Heart right ventricle (tissue), 16 donors: ENCODE results near the gene MUC2. TPM values are rescaled to one million over a fixed set of nuclear protein-coding genes. Genes with fewer than 3 reads are reported as not detected.

Experiments
- ATAC-seq, 8 donors: fragments of 200-7000 bp; cut with Tn5 transposase; one replicate each; pipeline ENCODE4 v1.9.1; 2020; ENCODE audit warnings: mild to moderate bottlenecking in 8 of 8, moderate library complexity in 8 of 8, moderate number of reproducible peaks in 1 of 8
- DNase-seq, 2 donors: peaks; one replicate each; pipeline ENCODE4 v3.0.0-alpha.2; 2020
- H3K27ac ChIP-seq, 10 donors: fragments of 200-600 bp; sonication (generic) in 2 of 10; one replicate each; pipeline versions ENCODE4 v1.5.0 to v1.8.0; 2020 to 2022; ENCODE audit warnings: mild to moderate bottlenecking in 3 of 10
- H3K27me3 ChIP-seq, 7 donors: fragments of 200-600 bp; one replicate each; pipeline ENCODE4 v1.8.0; 2021 to 2022; ENCODE audit warnings: mild to moderate bottlenecking in 2 of 7
- H3K36me3 ChIP-seq, 9 donors: fragments of 200-600 bp; sonication (generic) in 1 of 9; one replicate each; pipeline versions ENCODE4 v1.5.0 to v1.8.0; 2020 to 2022; ENCODE audit warnings: mild to moderate bottlenecking in 2 of 9
- H3K4me1 ChIP-seq, 9 donors: fragments of 200-600 bp; sonication (generic) in 1 of 9; one replicate each; pipeline versions ENCODE4 v1.5.0 to v1.8.0; 2020 to 2022; ENCODE audit warnings: mild to moderate bottlenecking in 4 of 9
- H3K4me3 ChIP-seq, 10 donors: fragments of 200-600 bp; sonication (generic) in 2 of 10; one replicate each; pipeline versions ENCODE4 v1.5.0 to v1.8.0; 2020 to 2022; ENCODE audit warnings: mild to moderate bottlenecking in 7 of 10, moderate library complexity in 2 of 10
- H3K9me3 ChIP-seq, 11 donors: fragments of 200-600 bp in 10 of 11; sonication (generic) in 2 of 11; one replicate each; pipeline versions ENCODE4 v1.5.0 to v1.8.0; 2013 to 2022; ENCODE audit warnings: mild to moderate bottlenecking in 2 of 11, control low read depth in 1 of 11, moderate library complexity in 1 of 11
- CTCF ChIP-seq, 9 donors: fragments of 200-600 bp; sonication (generic) in 2 of 9; IDR thresholded peaks; one replicate each; pipeline versions ENCODE4 v1.5.0 to v1.8.0; 2021 to 2022; ENCODE audit warnings: antibody characterized with exemption in 9 of 9, mild to moderate bottlenecking in 5 of 9, moderate library complexity in 1 of 9
- WGBS, 2 donors: extraction: QIAGEN DNeasy Blood & Tissue Kit; methylation state at CpG; one replicate each; pipeline ENCODE4 v1.1.7; 2013; ENCODE audit warnings: inconsistent platforms in 1 of 2; 5-methylcytosine and 5-hydroxymethylcytosine counted together
- intact Hi-C, 10 donors: fragments of 100-400 bp; cut with DNase I; formaldehyde crosslinking; loops; one replicate each; pipeline versions ENCODE4 v1.11.1 to v1.14.2; 2022
- polyA plus RNA-seq, 2 donors: library from polyadenylated mRNA; stranded (reverse); fragments of 200-250 nt; gene quantifications; one replicate each; pipeline ENCODE4 v1.2.3, GENCODE V29; 2013
- total RNA-seq, 10 donors: library from RNA; stranded (reverse); fragmentation: NEBNext Ultra II Directional in 3 of 10; extraction: Animal tissue kit (Norgen Biotek cat#: 25700) in 3 of 10; gene quantifications; one replicate each; pipeline versions ENCODE4 v1.2.1 to v1.2.4, GENCODE V29; 2021 to 2023
- donor health status: Arrhythmogenic right ventricular cardiomyopathy.
- donor health status: ischemic (EF 13 %, LVEDD 7.1; RV severe dilation, severe dysfunction).
- donor health status: healthy with polysubstance abuse.
- donor health status: DM: no; HTN: yes; CAD: no.
- donor health status: DM: no; HTN: no; CAD: no.
- donor health status: ischemic (EF 25% LVEDD 6.9; RV normal size, moderate dysfunction).
- donor health status: ischemic (EF 25% LVEDD 5.7; RV mildly dilated, moderate dysfunction).
- donor health status: healthy.
- donor health status: DM: yes; HTN: yes; CAD: no.
- donor health status: Ischemic cardiomyopathy.
- donor health status: ischemic (EF 35%, LVEDD 5.7; RV mildly dilated, moderate dysfunction).
- donor health status: nonischemic (EF 11% LVEDD 7.7; RV severe dilation, severe dysfunction).
- donor health status: DM: yes; HTN: yes; CAD: no.
- donor health status: PGD.
- donor health status: ischemic (EF 29% LVEDD 5.4; RV normal size, mild dysfunction).
- donor health status: nonischemic (EF 23%, LVEDD 6.1; RV moderate dilation, normal function).

MUC2 gene
- total and polyA plus RNA-seq, 12 donors, result 0.03 TPM; not detected in 11

GRCh38 chr11:1060852-1061616, 13.6 kb upstream of the MUC2 start:
- H3K9me3 ChIP-seq, result peaks cover 0 to 26% (median 0%) of the 10 kb centered on the region in 11 donors
- peaks cover 0 to 13% (median 8%) of the 10 kb centered on the region in 9 donors for H3K4me1 ChIP-seq
- no peaks in the 10 kb centered on the region for H3K36me3 ChIP-seq
- intact Hi-C loops, result no loop called here
- no peak for TF ChIP-seq CTCF (IDR thresholded peaks at IDR 0.05)
- peaks cover 0 to 14% (median 2%) of the 10 kb centered on the region in 7 donors for H3K27me3 ChIP-seq
- no peak overlapping the region for H3K4me3 ChIP-seq
- ATAC-seq (peak in 6 of 8 donors; percentile 43 to 76 (median 68)), DNase-seq (peak; percentile 15 to 23)
- H3K27ac ChIP-seq, result peak overlapping the region in 2 of 10 donors; percentile 2 to 10
- 69 to 72% methylated on average over 18 of the region's 18 CpGs for WGBS, 2 donors

- intact Hi-C loops, result no loop called here
- no peak for TF ChIP-seq CTCF (IDR thresholded peaks at IDR 0.05)
- Histone ChIP-seq H3K4me3 (no peak overlapping the region), H3K36me3 (no peaks in the 10 kb centered on the region), H3K4me1 (peaks cover 0 to 13% (median 8%) of the 10 kb centered on the region in 9 donors), H3K9me3 (peaks cover 0 to 26% (median 0%) of the 10 kb centered on the region in 11 donors), H3K27ac (no peak overlapping the region), H3K27me3 (peaks cover 0 to 8% (median 0%) of the 10 kb centered on the region in 7 donors)
- no peak for DNase-seq
- 81 to 82% methylated on average over 9 of the region's 9 CpGs for WGBS, 2 donors
- no peak for ATAC-seq
Observed at GRCh38 chr11:1062075-1062820, 12.4 kb upstream of the MUC2 start.

GRCh38 chr11:1064167-1064566, 10.5 kb upstream of the MUC2 start:
- ATAC-seq, result peak in 3 of 8 donors; percentile 28 to 68 (median 34)
- no peak overlapping the region for H3K27ac ChIP-seq
- H3K9me3 ChIP-seq, result peaks cover 0 to 26% (median 0%) of the 10 kb centered on the region in 11 donors
- H3K4me1 ChIP-seq, result peaks cover 0 to 13% (median 8%) of the 10 kb centered on the region in 9 donors
- no peak overlapping the region for H3K4me3 ChIP-seq
- 31 to 37% methylated on average over 3 of the region's 3 CpGs for WGBS, 2 donors
- TF ChIP-seq CTCF (IDR thresholded peaks at IDR 0.05), result no peak
- no peak for DNase-seq
- no peaks in the 10 kb centered on the region for H3K36me3 ChIP-seq
- intact Hi-C loops, result no loop called here
- H3K27me3 ChIP-seq, result peaks cover 0 to 1% (median 0%) of the 10 kb centered on the region in 7 donors

- WGBS, 2 donors, result 87 to 91% methylated on average over 8 of the region's 8 CpGs
- H3K27me3 ChIP-seq, result peaks cover 0 to 6% (median 0%) of the 10 kb centered on the region in 7 donors
Observed at GRCh38 chr11:1067812-1068496, 6.7 kb upstream of the MUC2 start.

More at GRCh38 chr11:1067812-1068496, 6.7 kb upstream of the MUC2 start:
- peaks cover 0 to 8% (median 0%) of the 10 kb centered on the region in 11 donors for H3K9me3 ChIP-seq
- ATAC-seq (no peak), DNase-seq (no peak)
- TF ChIP-seq CTCF (IDR thresholded peaks at IDR 0.05), result no peak
- H3K27ac ChIP-seq, result no peak overlapping the region
- H3K36me3 ChIP-seq, result no peaks in the 10 kb centered on the region
- peaks cover 4 to 24% (median 13%) of the 10 kb centered on the region in 9 donors for H3K4me1 ChIP-seq
- H3K4me3 ChIP-seq, result no peak overlapping the region
- intact Hi-C loops, result no loop called here
